PC-3 (cell line): ENCODE results near the gene ZNF641. TPM values are rescaled to one million over a fixed set of nuclear protein-coding genes. Genes with fewer than 3 reads are reported as not detected.
"Not testable (repeated sequence)": the region's sequence is repeated elsewhere in the genome, so short reads cannot be mapped to it uniquely, and the experiment has no call there.

Source experiments
- ATAC-seq: fragments of 200-7000 bp; cut with Tn5 transposase; 2 replicates; pipeline ENCODE4 v1.9.1; 2020; ENCODE audit warnings: mild to moderate bottlenecking, moderate library complexity
- BruUV-seq: library from RNA; stranded (reverse); fragments of 400-500 nt; replicated peaks from 2 replicates; lab custom pipeline; 2021; lab: Mats Ljungman, UMichigan
- CTCF ChIA-PET: fragments of 300-600 bp; sonication (Branson Sonifier 250); formaldehyde crosslinking; loops from one replicate; lab custom pipeline; 2022; ENCODE audit warnings: antibody characterized with exemption; lab: Charles Lee
- POLR2A ChIA-PET: fragments of 300-600 bp; sonication (Branson Sonifier 250); formaldehyde crosslinking; loops from one replicate; lab custom pipeline; 2022; ENCODE audit warnings: antibody characterized with exemption; ENCODE audit not compliant: unreplicated experiment; lab: Charles Lee
- DNase-seq: peaks from one replicate; pipeline ENCODE4 v3.0.0-alpha.2; 2015
- H2AFZ ChIP-seq: fragments of 300-600 bp; sonication (generic); 2 replicates; pipeline ENCODE4 v1.6.0; 2016; ENCODE audit warnings: antibody characterized with exemption, low read length
- H3F3A ChIP-seq: fragments of 300-600 bp; sonication (generic); one replicate; pipeline ENCODE4 v1.6.0; 2017; ENCODE audit warnings: antibody characterized with exemption, low read length, control low read depth, mild to moderate bottlenecking; ENCODE audit not compliant: unreplicated experiment
- H3K27ac ChIP-seq: fragments of 300-600 bp; sonication (generic); 2 replicates; pipeline ENCODE4 v1.5.1; 2016; ENCODE audit warnings: mild to moderate bottlenecking, low read length
- H3K27me3 ChIP-seq: fragments of 300-600 bp; sonication (generic); 2 replicates; pipeline ENCODE4 v1.6.1; 2016; ENCODE audit warnings: low read length, mixed read lengths
- H3K36me3 ChIP-seq: fragments of 300-600 bp; sonication (generic); 2 replicates; pipeline ENCODE4 v1.6.1; 2016; ENCODE audit warnings: low read depth, mixed run types, low read length, mixed read lengths
- H3K4me1 ChIP-seq: fragments of 300-600 bp; sonication (generic); 2 replicates; pipeline ENCODE4 v1.5.1; 2016; ENCODE audit warnings: low read length; ENCODE audit not compliant: insufficient read depth
- H3K4me2 ChIP-seq: fragments of 300-600 bp; sonication (generic); 2 replicates; pipeline ENCODE4 v1.6.0; 2016; ENCODE audit warnings: low read length
- H3K4me3 ChIP-seq: fragments of 300-600 bp; sonication (generic); 2 replicates; pipeline ENCODE4 v1.5.1; 2016; ENCODE audit warnings: mild to moderate bottlenecking, low read length, mixed read lengths
- H3K79me2 ChIP-seq: fragments of 300-600 bp; sonication (generic); 2 replicates; pipeline ENCODE4 v1.6.1; 2017; ENCODE audit warnings: low read length, mixed read lengths
- H3K9ac ChIP-seq: fragments of 300-600 bp; sonication (generic); 2 replicates; pipeline ENCODE4 v1.6.0; 2016; ENCODE audit warnings: mild to moderate bottlenecking, low read length
- H3K9me2 ChIP-seq: fragments of 300-600 bp; sonication (generic); replicated peaks from 2 replicates; pipeline ENCODE4 v1.6.1; 2016; ENCODE audit warnings: mixed run types, low read length, mixed read lengths
- H3K9me3 ChIP-seq: fragments of 300-600 bp; sonication (generic); 2 replicates; pipeline ENCODE4 v1.6.1; 2016; ENCODE audit warnings: low read length, mixed read lengths
- H4K20me1 ChIP-seq: fragments of 300-600 bp; sonication (generic); 2 replicates; pipeline ENCODE4 v1.6.1; 2016; ENCODE audit warnings: low read length, mixed read lengths
- CTCF ChIP-seq: fragments of 300-600 bp; sonication (generic); conservative IDR thresholded peaks from 2 replicates; pipeline ENCODE4 v1.5.1; 2017; ENCODE audit warnings: antibody characterized with exemption, low read depth, mild to moderate bottlenecking, low read length
- EZH2 ChIP-seq: fragments of 300-600 bp; sonication (generic); IDR thresholded peaks from one replicate; pipeline ENCODE4 v1.6.1; 2017; ENCODE audit warnings: antibody characterized with exemption, mild to moderate bottlenecking, low read length; ENCODE audit not compliant: unreplicated experiment
- EZH2phosphoT487 ChIP-seq: fragments of 300-600 bp; sonication (generic); IDR thresholded peaks from 2 replicates; pipeline ENCODE4 v1.6.1; 2018; ENCODE audit warnings: mild to moderate bottlenecking, antibody characterized with exemption, low read length, borderline replicate concordance
- intact Hi-C: fragments of 100-400 bp; cut with micrococcal nuclease; formaldehyde crosslinking; loops from 2 replicates; pipeline ENCODE4 v1.9.0; 2023
- total RNA-seq: library from RNA; depleted of rRNA; stranded (reverse); fragments of >200 nt; gene quantifications from 2 replicates; pipeline ENCODE4 v1.2.3, GENCODE V29; 2014

ZNF641 gene
- total RNA-seq, 1 experiment from 2014 or later: 12.6 TPM

- ATAC-seq: no peak
- Histone ChIP-seq H3K27me3 (no peaks in the 10 kb centered on the region), H3F3A (no peaks in the 10 kb centered on the region), H3K79me2 (no peaks in the 10 kb centered on the region), H2AFZ (no peak overlapping the region), H3K27ac (no peak overlapping the region), H3K4me3 (no peak overlapping the region), H3K9me3 (no peaks in the 10 kb centered on the region), H3K9me2 (no peaks in the 10 kb centered on the region), H3K4me2 (no peak overlapping the region), H3K9ac (no peak overlapping the region), H4K20me1 (no peaks in the 10 kb centered on the region), H3K4me1 (no peaks in the 10 kb centered on the region), H3K36me3 (no peaks in the 10 kb centered on the region)
- CTCF ChIA-PET: no interaction called here
- POLR2A ChIA-PET: no interaction called here
- peak; percentile 13 for DNase-seq
- BruUV-seq: no TSS peak
- TF ChIP-seq EZH2phosphoT487 (no peak), CTCF (peak; percentile 35)
- intact Hi-C loops: no loop called here
These were observed 14.2 kb downstream of the ZNF641 start for GRCh38 chr12:48336564-48336963.

- Histone ChIP-seq H3F3A (no peaks in the 10 kb centered on the region), H3K4me1 (no peaks in the 10 kb centered on the region), H3K4me2 (no peak overlapping the region), H3K9me3 (no peaks in the 10 kb centered on the region), H3K27ac (no peak overlapping the region), H4K20me1 (no peaks in the 10 kb centered on the region), H2AFZ (no peak overlapping the region), H3K79me2 (no peaks in the 10 kb centered on the region), H3K9me2 (no peaks in the 10 kb centered on the region), H3K9ac (no peak overlapping the region), H3K27me3 (peaks cover 2% of the 10 kb centered on the region), H3K4me3 (no peak overlapping the region), H3K36me3 (no peaks in the 10 kb centered on the region)
- BruUV-seq: no TSS peak
- ChIA-PET CTCF (no interaction called here), POLR2A (interaction anchor here (0.6 kb wide), 1 partner anchor 490 kb away, joined by 3 read pairs; no protein-coding TSS in a partner anchor)
- intact Hi-C loops: no loop called here
- ATAC-seq (no peak), DNase-seq (no peak)
- no peak for TF ChIP-seq EZH2phosphoT487
- TF ChIP-seq CTCF: no peak
- no peak for TF ChIP-seq EZH2
These were observed 14.7 kb downstream of the ZNF641 start for GRCh38 chr12:48336061-48336460.

GRCh38 chr12:48334808-48335207 is 15.9 kb downstream of the ZNF641 start:
- Histone ChIP-seq H3K9me2 (no peaks in the 10 kb centered on the region), H4K20me1 (no peaks in the 10 kb centered on the region), H3K4me2 (no peak overlapping the region), H3K4me1 (no peaks in the 10 kb centered on the region), H3K4me3 (no peak overlapping the region), H3K9me3 (no peaks in the 10 kb centered on the region), H3K79me2 (no peaks in the 10 kb centered on the region), H3K27ac (no peak overlapping the region), H2AFZ (no peak overlapping the region), H3K27me3 (peaks cover 14% of the 10 kb centered on the region), H3K9ac (no peak overlapping the region), H3K36me3 (no peaks in the 10 kb centered on the region), H3F3A (no peaks in the 10 kb centered on the region)
- no peak for ATAC-seq
- TF ChIP-seq EZH2: no peak
- no peak for TF ChIP-seq EZH2phosphoT487
- no peak for TF ChIP-seq CTCF
- no TSS peak for BruUV-seq
- POLR2A ChIA-PET: no interaction called here
- CTCF ChIA-PET: no interaction called here
- intact Hi-C loops: no loop called here
- DNase-seq: no peak

GRCh38 chr12:48333680-48334079 is 17.0 kb downstream of the ZNF641 start:
- ATAC-seq, POLR2A ChIA-PET, CTCF ChIA-PET, H3F3A ChIP-seq, intact Hi-C loops, BruUV-seq, H3K9me2 ChIP-seq, H3K4me2 ChIP-seq, H3K36me3 ChIP-seq, H4K20me1 ChIP-seq, DNase-seq, H2AFZ ChIP-seq, H3K9me3 ChIP-seq, H3K27ac ChIP-seq, H3K79me2 ChIP-seq, H3K4me1 ChIP-seq, H3K9ac ChIP-seq, H3K4me3 ChIP-seq: not testable (repeated sequence)
- H3K27me3 ChIP-seq: peaks cover 17% of the 10 kb centered on the region
